DND-41 (cell line): ENCODE results near the gene KPTN.

Experiments used
- ATAC-seq: fragments of 200-7000 bp; cut with Tn5 transposase; 3 replicates; pipeline ENCODE4 v1.9.1; 2021; ENCODE audit warnings: low read depth; ENCODE audit not compliant: insufficient read depth
- DNase-seq: peaks from one replicate; pipeline ENCODE4 v3.0.0-alpha.2; 2020
- H2AFZ ChIP-seq: 2 replicates; pipeline ENCODE4 v1.6.0; 2012; ENCODE audit warnings: low read depth, low read length
- H3K27ac ChIP-seq: 2 replicates; pipeline ENCODE4 v1.5.1; 2012; ENCODE audit warnings: low read length, inconsistent platforms
- H3K27me3 ChIP-seq: fragments of 200-600 bp; sonication (generic); 2 replicates; pipeline ENCODE4 v1.6.0; 2012; ENCODE audit warnings: low read length, mild to moderate bottlenecking, inconsistent platforms; ENCODE audit not compliant: insufficient read depth, poor library complexity
- H3K36me3 ChIP-seq: 2 replicates; pipeline ENCODE4 v1.5.1; 2012; ENCODE audit warnings: low read length, inconsistent platforms; ENCODE audit not compliant: insufficient read depth
- H3K4me1 ChIP-seq: 2 replicates; pipeline ENCODE4 v1.5.1; 2012; ENCODE audit warnings: mild to moderate bottlenecking, low read length; ENCODE audit not compliant: insufficient read depth
- H3K4me2 ChIP-seq: 2 replicates; pipeline ENCODE4 v1.6.0; 2012; ENCODE audit warnings: mild to moderate bottlenecking, moderate library complexity, low read length, inconsistent platforms; ENCODE audit not compliant: insufficient read depth
- H3K4me3 ChIP-seq, 2 experiments: fragments of 200-600 bp in 1 of 2; shearing (Covaris generic) in 1 of 2; 2 replicates each; pipeline ENCODE4 v1.5.1; 2012 to 2016; ENCODE audit warnings: inconsistent platforms in 2 of 2, low read length in 2 of 2, mild to moderate bottlenecking in 2 of 2, low read depth in 1 of 2, moderate library complexity in 1 of 2
- H3K79me2 ChIP-seq: 2 replicates; pipeline ENCODE4 v1.6.0; 2012; ENCODE audit warnings: low read length, inconsistent platforms; ENCODE audit not compliant: insufficient read depth
- H3K9ac ChIP-seq: 2 replicates; pipeline ENCODE4 v1.6.0; 2012; ENCODE audit warnings: low read depth, mild to moderate bottlenecking, inconsistent platforms, low read length, moderate library complexity
- H3K9me3 ChIP-seq: 2 replicates; pipeline ENCODE4 v1.5.1; 2012; ENCODE audit warnings: low read length, moderate library complexity, mild to moderate bottlenecking, inconsistent platforms; ENCODE audit not compliant: insufficient read depth, severe bottlenecking
- H4K20me1 ChIP-seq: 2 replicates; pipeline ENCODE4 v1.6.0; 2012; ENCODE audit warnings: low read length; ENCODE audit not compliant: insufficient read depth
- CTCF ChIP-seq: IDR thresholded peaks from 2 replicates; pipeline ENCODE4 v1.5.1; 2012; ENCODE audit warnings: borderline replicate concordance, low read length, moderate library complexity, mild to moderate bottlenecking; ENCODE audit not compliant: poor library complexity, severe bottlenecking; ENCODE audit errors: extremely low read depth
- EZH2 ChIP-seq: IDR thresholded peaks from 3 replicates; pipeline ENCODE4 v1.6.1; 2012; ENCODE audit warnings: borderline replicate concordance, low read depth, mild to moderate bottlenecking, moderate library complexity, low read length, inconsistent platforms; ENCODE audit not compliant: severe bottlenecking

KPTN gene

GRCh38 chr19:47503130-47503825 is 19.3 kb upstream of the KPTN start:
- peaks cover 25% of the 10 kb centered on the region for H3K79me2 ChIP-seq
- DNase-seq (no peak), ATAC-seq (no peak)
- no peak overlapping the region for H3K4me2 ChIP-seq
- H3K9ac ChIP-seq, result no peak overlapping the region
- peaks cover 62% of the 10 kb centered on the region for H3K36me3 ChIP-seq
- no peak overlapping the region for H3K27ac ChIP-seq
- TF ChIP-seq CTCF (no peak), EZH2 (no peak)
- no peaks in the 10 kb centered on the region for H3K4me1 ChIP-seq
- no peaks in the 10 kb centered on the region for H3K9me3 ChIP-seq
- H3K4me3 ChIP-seq, result no peak overlapping the region
- peaks cover 62% of the 10 kb centered on the region for H4K20me1 ChIP-seq
- H3K27me3 ChIP-seq, result no peaks in the 10 kb centered on the region
- no peak overlapping the region for H2AFZ ChIP-seq

- TF ChIP-seq EZH2 (no peak), CTCF (no peak)
- peaks cover 47% of the 10 kb centered on the region for H4K20me1 ChIP-seq
- H3K4me3 ChIP-seq, result no peak overlapping the region
- no peak for DNase-seq
- ATAC-seq, result no peak
- H3K9me3 ChIP-seq, result no peaks in the 10 kb centered on the region
- H3K9ac ChIP-seq, result no peak overlapping the region
- no peak overlapping the region for H3K4me2 ChIP-seq
- no peaks in the 10 kb centered on the region for H3K27me3 ChIP-seq
- no peaks in the 10 kb centered on the region for H3K4me1 ChIP-seq
- no peak overlapping the region for H3K27ac ChIP-seq
- H3K79me2 ChIP-seq, result no peaks in the 10 kb centered on the region; the same call in 1 of the 2 replicates
- H2AFZ ChIP-seq, result no peak overlapping the region
- H3K36me3 ChIP-seq, result peaks cover 80% of the 10 kb centered on the region
These were observed 16.1 kb upstream of the KPTN start for GRCh38 chr19:47499863-47500830.

- TF ChIP-seq CTCF (no peak), EZH2 (no peak)
- no peak overlapping the region for H3K9ac ChIP-seq
- H2AFZ ChIP-seq, result no peak overlapping the region
- DNase-seq (no peak), ATAC-seq (no peak)
- H3K27me3 ChIP-seq, result no peaks in the 10 kb centered on the region
- H3K36me3 ChIP-seq, result peaks cover 82% of the 10 kb centered on the region
- H3K4me3 ChIP-seq, result no peak overlapping the region
- H4K20me1 ChIP-seq, result peaks cover 44% of the 10 kb centered on the region
- no peak overlapping the region for H3K27ac ChIP-seq
- H3K79me2 ChIP-seq, result no peaks in the 10 kb centered on the region; the same call in 1 of the 2 replicates
- H3K4me2 ChIP-seq, result no peak overlapping the region
- H3K4me1 ChIP-seq, result no peaks in the 10 kb centered on the region
- no peaks in the 10 kb centered on the region for H3K9me3 ChIP-seq
These were observed 15.4 kb upstream of the KPTN start for GRCh38 chr19:47499371-47499770.
